WI38 (cell line): ENCODE results near the gene KLHL18.

Experiments used
- H3K4me3 ChIP-seq: 2 replicates; pipeline ENCODE4 v1.5.1; 2011; ENCODE audit warnings: low read depth, mild to moderate bottlenecking, control low read depth, low read length
- TF ChIP-seq, protein P1 (sequence below): IDR thresholded peaks from 2 replicates; pipeline ENCODE4 v1.5.1; 2012; ENCODE audit warnings: low read depth, mild to moderate bottlenecking, control low read depth, low read length

The KLHL18 gene

DNA sequence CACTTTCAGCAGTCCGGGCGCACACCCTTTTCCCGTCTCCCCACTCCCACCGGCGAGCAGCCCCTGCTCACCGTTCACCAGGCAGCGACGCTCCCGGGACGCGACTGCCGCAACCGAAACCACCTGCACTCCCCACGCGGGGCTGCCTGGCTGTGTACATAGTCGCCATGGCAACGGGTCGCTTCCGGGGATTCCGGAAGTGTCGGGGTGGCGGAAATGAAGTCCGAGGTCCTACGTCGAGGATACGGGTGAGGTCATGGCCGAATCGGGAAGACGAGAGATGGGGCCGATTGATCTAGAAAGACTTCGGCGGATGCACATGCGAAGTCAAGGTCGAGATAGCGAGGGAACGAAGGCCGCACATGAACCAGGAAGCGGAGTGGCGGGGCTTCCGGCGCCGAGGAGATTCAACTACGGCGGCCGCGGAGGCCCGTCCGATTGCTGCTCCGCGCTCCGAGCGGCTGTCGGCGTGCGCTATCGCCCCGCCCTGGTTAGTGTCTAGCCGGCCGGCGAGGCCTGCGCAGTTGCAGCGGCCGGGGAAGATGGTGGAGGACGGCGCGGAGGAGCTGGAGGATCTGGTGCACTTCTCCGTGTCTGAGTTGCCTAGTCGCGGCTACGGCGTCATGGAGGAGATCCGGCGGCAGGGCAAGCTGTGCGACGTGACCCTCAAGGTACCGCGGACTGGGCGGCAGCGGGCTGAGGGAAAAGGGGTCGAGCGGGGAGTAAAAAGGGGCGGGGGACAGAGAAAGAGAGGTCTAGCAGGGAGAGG, at the start of gene KLHL18, which contains the start of gene KIF9:
KLHL18 (plus strand) TSS at position 521 of the 769 bp plus-strand sequence; CDS start at position 543, 22 bp downstream.
KIF9 (minus strand) TSS at position 376 of the 769 bp plus-strand sequence. CDS start 5,425 bp downstream, outside the sequence.
- TF ChIP-seq, protein P1, sequence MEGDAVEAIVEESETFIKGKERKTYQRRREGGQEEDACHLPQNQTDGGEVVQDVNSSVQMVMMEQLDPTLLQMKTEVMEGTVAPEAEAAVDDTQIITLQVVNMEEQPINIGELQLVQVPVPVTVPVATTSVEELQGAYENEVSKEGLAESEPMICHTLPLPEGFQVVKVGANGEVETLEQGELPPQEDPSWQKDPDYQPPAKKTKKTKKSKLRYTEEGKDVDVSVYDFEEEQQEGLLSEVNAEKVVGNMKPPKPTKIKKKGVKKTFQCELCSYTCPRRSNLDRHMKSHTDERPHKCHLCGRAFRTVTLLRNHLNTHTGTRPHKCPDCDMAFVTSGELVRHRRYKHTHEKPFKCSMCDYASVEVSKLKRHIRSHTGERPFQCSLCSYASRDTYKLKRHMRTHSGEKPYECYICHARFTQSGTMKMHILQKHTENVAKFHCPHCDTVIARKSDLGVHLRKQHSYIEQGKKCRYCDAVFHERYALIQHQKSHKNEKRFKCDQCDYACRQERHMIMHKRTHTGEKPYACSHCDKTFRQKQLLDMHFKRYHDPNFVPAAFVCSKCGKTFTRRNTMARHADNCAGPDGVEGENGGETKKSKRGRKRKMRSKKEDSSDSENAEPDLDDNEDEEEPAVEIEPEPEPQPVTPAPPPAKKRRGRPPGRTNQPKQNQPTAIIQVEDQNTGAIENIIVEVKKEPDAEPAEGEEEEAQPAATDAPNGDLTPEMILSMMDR: no peak
- peak within 1 kb of the TSS; percentile 79 for H3K4me3 ChIP-seq

DNA sequence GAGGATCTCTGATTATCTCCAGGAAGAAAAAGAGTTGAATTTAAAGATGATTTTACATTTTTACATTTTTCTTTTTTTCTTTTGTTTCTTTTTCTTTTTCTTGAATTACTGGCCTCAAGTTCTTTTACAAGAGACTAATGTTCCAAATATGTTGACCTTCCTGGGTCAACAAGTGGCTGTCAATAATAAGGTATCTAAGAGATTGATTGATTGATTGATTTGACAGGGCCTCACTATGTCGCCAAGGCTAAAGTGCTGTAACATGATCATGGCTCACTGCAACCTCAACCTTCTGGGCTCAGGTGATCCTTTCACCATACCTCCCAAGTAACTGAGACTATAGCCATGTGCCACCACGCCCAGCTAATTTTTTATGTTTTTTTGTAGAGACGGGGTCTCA, 44.7 kb upstream of the KLHL18 start:
- H3K4me3 ChIP-seq: no peak overlapping the region
- TF ChIP-seq, protein P1: no peak

DNA sequence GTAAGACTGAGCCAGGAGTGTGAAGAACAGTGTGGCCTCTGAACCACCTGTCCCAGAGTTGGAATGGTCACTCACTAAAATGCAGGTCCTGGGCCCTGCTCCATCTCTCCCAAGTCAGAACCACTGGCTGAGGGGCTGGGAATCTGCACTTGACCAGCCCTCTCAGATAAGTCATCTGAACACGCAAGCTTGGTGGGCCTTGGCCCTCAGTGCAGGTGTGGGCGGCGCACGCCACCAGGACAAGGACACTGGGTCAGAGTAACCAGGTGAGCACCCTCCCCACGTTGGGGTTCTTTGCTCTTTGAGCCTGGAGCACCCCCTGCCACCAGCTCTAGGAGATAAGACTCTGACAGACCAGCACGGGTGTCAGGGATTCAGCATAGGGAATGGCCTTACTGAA, 42.8 kb upstream of the KLHL18 start:
- TF ChIP-seq, protein P1: no peak
- no peak overlapping the region for H3K4me3 ChIP-seq

DNA sequence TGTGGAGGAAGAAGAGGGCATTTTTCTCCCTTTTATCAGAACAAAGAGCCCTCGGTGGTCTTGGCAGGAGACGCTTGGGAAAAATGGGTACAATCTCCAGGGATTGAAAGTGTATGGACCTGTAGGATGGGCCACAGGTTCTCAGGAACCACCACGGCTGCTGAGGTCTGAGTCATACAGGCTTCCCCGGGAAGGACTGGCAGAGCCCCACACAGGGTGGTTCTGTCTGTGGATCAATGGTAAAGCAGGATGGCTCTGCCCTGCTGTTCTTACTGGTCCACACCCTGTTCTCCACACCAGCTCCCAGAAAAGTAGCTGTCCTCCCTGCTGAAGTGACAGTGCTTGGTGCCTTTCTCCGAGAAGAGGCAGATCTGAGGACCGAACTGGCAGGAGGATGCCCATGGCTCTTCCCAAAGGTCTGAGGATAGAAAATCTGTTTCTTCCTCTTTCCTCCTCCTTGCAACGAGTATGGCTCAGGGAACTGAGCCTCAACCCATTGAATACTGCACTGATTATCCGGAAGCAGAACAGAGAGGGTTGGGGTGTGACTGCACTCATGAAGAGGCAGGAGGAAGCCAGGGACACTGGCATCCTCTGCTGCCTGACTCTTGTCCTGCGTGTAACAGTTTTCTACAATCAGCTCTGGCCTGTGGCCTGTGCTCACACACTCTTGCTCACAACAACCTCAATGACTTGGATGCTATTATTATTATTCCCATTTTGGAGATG, 39.2 kb upstream of the KLHL18 start:
- no peak overlapping the region for H3K4me3 ChIP-seq
- TF ChIP-seq, protein P1: no peak

DNA sequence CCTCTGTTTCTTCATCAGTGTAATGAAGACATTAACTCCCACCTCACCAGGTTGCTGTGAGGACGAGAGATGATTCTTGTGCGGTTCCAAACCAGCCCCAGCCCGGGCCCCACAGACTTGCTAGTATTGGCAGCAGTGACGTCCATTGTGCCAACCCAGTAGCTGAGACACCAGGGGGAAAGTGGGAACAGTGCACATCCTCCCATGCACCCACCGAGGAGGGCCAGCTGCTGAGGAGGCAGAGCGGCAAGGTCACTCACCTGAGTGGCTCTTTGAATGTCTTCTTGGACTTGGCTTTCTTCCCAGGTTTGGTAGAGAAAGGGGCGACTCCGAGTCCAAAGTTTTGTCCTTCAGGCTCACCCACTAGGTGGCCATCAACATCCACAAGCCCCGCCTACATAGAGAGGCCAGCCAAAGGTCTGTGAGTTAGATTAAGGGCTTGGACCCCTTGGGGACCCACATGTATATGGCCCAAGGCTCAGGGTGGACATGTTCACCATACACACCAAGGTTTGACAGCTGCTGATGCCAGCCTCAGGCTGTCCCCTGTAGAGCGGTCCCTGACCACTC, 38.1 kb upstream of the KLHL18 start:
- TF ChIP-seq, protein P1: no peak
- no peak overlapping the region for H3K4me3 ChIP-seq

DNA sequence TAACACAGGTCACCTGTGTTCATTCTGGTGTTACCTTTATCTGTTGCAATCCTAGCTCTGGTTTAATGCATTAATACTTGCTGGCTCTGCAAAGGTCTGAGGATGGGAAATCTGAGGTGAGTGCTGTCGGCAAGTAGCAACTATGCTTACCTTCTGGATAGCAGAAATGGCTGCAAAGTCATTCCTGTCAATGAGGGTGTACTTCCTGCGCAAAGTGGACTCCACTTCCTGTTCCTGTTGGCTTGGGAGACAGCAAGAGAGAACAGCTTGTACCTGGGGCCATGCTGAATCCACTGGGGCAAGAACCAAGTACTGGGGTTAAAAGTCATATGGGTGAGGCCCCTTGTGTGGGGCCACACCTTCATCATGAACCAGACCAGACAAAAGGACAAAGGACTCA, 37.5 kb upstream of the KLHL18 start:
- no peak overlapping the region for H3K4me3 ChIP-seq
- TF ChIP-seq, protein P1: no peak
